Esophagus muscularis mucosa (tissue), 4 donors: ENCODE results near the gene RALGDS. TPM values are rescaled to one million over a fixed set of nuclear protein-coding genes. Genes with fewer than 3 reads are reported as not detected.

Experiments
- DNase-seq: peaks from one replicate; pipeline ENCODE4 v3.0.0-alpha.2; 2017; ENCODE audit errors: extremely low spot score
- H3K27ac ChIP-seq, 4 donors: fragments of 200-600 bp; sonication (generic); replicated peaks in 1 of 4; 1 replicate in 3 of 4; 2 replicates in 1 of 4; pipeline ENCODE4 v1.5.1; 2016 to 2019; ENCODE audit warnings: mild to moderate bottlenecking in 1 of 4
- H3K27me3 ChIP-seq, 4 donors: fragments of 200-600 bp; sonication (generic); one replicate each; pipeline versions ENCODE4 v1.5.1 to v1.6.0; 2016 to 2019
- H3K36me3 ChIP-seq, 4 donors: fragments of 200-600 bp; sonication (generic); one replicate each; pipeline ENCODE4 v1.5.1; 2016 to 2019
- H3K4me1 ChIP-seq, 4 donors: fragments of 200-600 bp; sonication (generic); one replicate each; pipeline ENCODE4 v1.5.1; 2016 to 2019
- H3K4me3 ChIP-seq, 4 donors: fragments of 200-600 bp; sonication (generic); 1 replicate in 2 of 4; 2 replicates in 2 of 4; pipeline ENCODE4 v1.5.1; 2016 to 2019; ENCODE audit warnings: mild to moderate bottlenecking in 4 of 4, moderate library complexity in 1 of 4
- H3K9me3 ChIP-seq, 4 donors: fragments of 200-600 bp; sonication (generic); 1 replicate in 3 of 4; 2 replicates in 1 of 4; pipeline ENCODE4 v1.5.1; 2016 to 2019
- EP300 ChIP-seq: sonication (generic); formaldehyde crosslinking; IDR thresholded peaks from one replicate; pipeline ENCODE4 v1.6.1; 2017; ENCODE audit warnings: antibody characterized with exemption
- POLR2A ChIP-seq: fragments of 450-650 bp; IDR thresholded peaks from one replicate; pipeline ENCODE4 v1.6.1; 2017; ENCODE audit warnings: antibody characterized with exemption, moderate library complexity, mild to moderate bottlenecking, low read depth
- POLR2AphosphoS5 ChIP-seq, 2 donors: sonication (generic); formaldehyde crosslinking; IDR thresholded peaks; one replicate each; pipeline ENCODE4 v1.6.1; 2017; ENCODE audit warnings: antibody characterized with exemption in 2 of 2
- WGBS: methylation state at CpG from one replicate; pipeline ENCODE4 v1.1.5; 2018; 5-methylcytosine and 5-hydroxymethylcytosine counted together
- intact Hi-C: fragments of 100-400 bp; cut with DNase I; formaldehyde crosslinking; loops from one replicate; pipeline ENCODE4 v1.15.1; 2023
- total RNA-seq, 4 donors: library from RNA; depleted of rRNA; stranded (reverse); fragments of >200 nt; gene quantifications; one replicate each; pipeline versions ENCODE4 v1.1.0 to v1.2.1, GENCODE V29; 2016
- TF ChIP-seq, protein P1 (sequence below), 3 experiments: fragments of 200-600 bp in 2 of 3; fragments of 450-650 bp in 1 of 3; sonication (generic) in 2 of 3; IDR thresholded peaks; one replicate each; pipeline ENCODE4 v1.5.1; 2017 to 2019; ENCODE audit warnings: antibody characterized with exemption in 3 of 3, mild to moderate bottlenecking in 2 of 3, moderate library complexity in 1 of 3

Gene RALGDS
- total RNA-seq, 4 donors from 2014 or later = 48.6 to 67.4 (median 54.8) TPM

- WGBS = 56% methylated on average over 6 of the region's 6 CpGs
- H3K4me1 ChIP-seq = no peaks in the 10 kb centered on the region
- DNase-seq = no peak
- intact Hi-C loops = no loop called here
- no peak overlapping the region for H3K4me3 ChIP-seq
- H3K36me3 ChIP-seq = no peaks in the 10 kb centered on the region
- H3K9me3 ChIP-seq = peaks cover 0 to under 1% (median 0%) of the 10 kb centered on the region in 4 donors
- no peak overlapping the region for H3K27ac ChIP-seq
- no peaks in the 10 kb centered on the region for H3K27me3 ChIP-seq
- TF ChIP-seq POLR2AphosphoS5 (IDR thresholded peaks at IDR 0.05) = no peak
- TF ChIP-seq POLR2A = no peak
- TF ChIP-seq EP300 = no peak
- TF ChIP-seq, protein P1, sequence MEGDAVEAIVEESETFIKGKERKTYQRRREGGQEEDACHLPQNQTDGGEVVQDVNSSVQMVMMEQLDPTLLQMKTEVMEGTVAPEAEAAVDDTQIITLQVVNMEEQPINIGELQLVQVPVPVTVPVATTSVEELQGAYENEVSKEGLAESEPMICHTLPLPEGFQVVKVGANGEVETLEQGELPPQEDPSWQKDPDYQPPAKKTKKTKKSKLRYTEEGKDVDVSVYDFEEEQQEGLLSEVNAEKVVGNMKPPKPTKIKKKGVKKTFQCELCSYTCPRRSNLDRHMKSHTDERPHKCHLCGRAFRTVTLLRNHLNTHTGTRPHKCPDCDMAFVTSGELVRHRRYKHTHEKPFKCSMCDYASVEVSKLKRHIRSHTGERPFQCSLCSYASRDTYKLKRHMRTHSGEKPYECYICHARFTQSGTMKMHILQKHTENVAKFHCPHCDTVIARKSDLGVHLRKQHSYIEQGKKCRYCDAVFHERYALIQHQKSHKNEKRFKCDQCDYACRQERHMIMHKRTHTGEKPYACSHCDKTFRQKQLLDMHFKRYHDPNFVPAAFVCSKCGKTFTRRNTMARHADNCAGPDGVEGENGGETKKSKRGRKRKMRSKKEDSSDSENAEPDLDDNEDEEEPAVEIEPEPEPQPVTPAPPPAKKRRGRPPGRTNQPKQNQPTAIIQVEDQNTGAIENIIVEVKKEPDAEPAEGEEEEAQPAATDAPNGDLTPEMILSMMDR (IDR thresholded peaks at IDR 0.05) = no peak
Observed at GRCh38 chr9:133090187-133090586, 30.9 kb downstream of the RALGDS start.

DNA sequence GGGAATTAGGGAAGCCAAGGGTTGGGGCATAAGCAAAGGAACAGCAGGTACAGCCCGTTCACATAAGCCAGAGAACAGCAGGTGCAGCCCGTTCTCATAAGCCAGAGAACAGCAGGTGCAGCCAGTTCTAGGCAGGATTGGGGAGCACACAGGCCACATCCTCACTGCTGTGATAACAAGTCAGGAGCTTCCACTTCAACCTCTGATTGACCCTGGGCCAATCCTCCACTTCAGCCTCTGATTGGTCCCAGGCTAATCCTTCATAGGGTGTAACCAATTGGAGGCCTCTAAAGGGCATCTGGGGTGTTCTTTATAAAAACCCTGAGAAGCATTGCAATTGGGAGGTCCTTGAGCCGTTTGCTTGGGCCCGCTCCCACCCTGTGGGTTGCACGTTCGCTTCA lies 31.8 kb downstream of the RALGDS start:
- Histone ChIP-seq H3K4me3 (no peak overlapping the region), H3K4me1 (no peaks in the 10 kb centered on the region), H3K9me3 (no peaks in the 10 kb centered on the region), H3K27ac (no peak overlapping the region), H3K36me3 (no peaks in the 10 kb centered on the region), H3K27me3 (no peaks in the 10 kb centered on the region)
- 91% methylated on average over 6 of the region's 6 CpGs for WGBS
- intact Hi-C loops = no loop called here
- DNase-seq = no peak
- TF ChIP-seq, protein P1 (IDR thresholded peaks at IDR 0.05) = no peak
- TF ChIP-seq POLR2AphosphoS5 (IDR thresholded peaks at IDR 0.05) (no peak), EP300 (no peak), POLR2A (no peak)

DNA sequence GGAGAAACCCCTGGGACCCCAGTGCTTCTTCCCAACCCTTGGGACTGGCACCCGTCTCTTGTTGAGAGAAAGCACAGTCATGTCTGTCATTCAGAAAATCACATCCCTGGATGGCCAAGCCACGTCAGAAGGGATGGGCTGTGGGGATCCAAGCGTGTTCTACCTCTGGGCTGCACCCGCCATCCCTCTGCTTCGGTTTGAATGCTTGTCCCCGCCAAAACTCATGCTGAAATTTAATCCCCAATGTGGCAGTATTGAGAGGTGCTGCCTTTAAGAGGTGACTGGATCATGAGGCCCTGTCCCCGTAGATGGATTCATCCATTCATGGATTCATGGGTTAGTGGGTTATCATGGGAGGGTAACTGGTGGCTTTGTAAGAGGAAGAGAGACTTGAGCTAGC lies 32.3 kb downstream of the RALGDS start:
- Histone ChIP-seq H3K4me3 (no peak overlapping the region), H3K4me1 (no peaks in the 10 kb centered on the region), H3K27ac (no peak overlapping the region), H3K36me3 (no peaks in the 10 kb centered on the region), H3K27me3 (no peaks in the 10 kb centered on the region), H3K9me3 (no peaks in the 10 kb centered on the region)
- WGBS = 75% methylated on average over 1 of the region's 7 CpGs
- DNase-seq = no peak
- intact Hi-C loops = no loop called here
- TF ChIP-seq POLR2AphosphoS5 (IDR thresholded peaks at IDR 0.05) (no peak), EP300 (no peak), POLR2A (no peak)
- TF ChIP-seq, protein P1 (IDR thresholded peaks at IDR 0.05) = no peak

- intact Hi-C loops = no loop called here
- H3K36me3 ChIP-seq = no peaks in the 10 kb centered on the region
- H3K4me3 ChIP-seq = no peak overlapping the region
- WGBS = 96% methylated on average over 7 of the region's 10 CpGs
- DNase-seq = no peak
- H3K27ac ChIP-seq = no peak overlapping the region
- TF ChIP-seq, protein P1 (IDR thresholded peaks at IDR 0.05) = no peak
- TF ChIP-seq EP300 (no peak), POLR2A (no peak), POLR2AphosphoS5 (IDR thresholded peaks at IDR 0.05) (no peak)
- H3K4me1 ChIP-seq = no peaks in the 10 kb centered on the region
- H3K9me3 ChIP-seq = no peaks in the 10 kb centered on the region
- H3K27me3 ChIP-seq = no peaks in the 10 kb centered on the region
Observed at GRCh38 chr9:133088146-133088750, 32.8 kb downstream of the RALGDS start.
